ENCODE measurements around the gene POLR3H.
A peak's percentile ranks its signal among the peaks of the same experiment; 100 is the strongest.

POLR3H gene

GRCh38 chr22:41517172-41518047 lies 26.9 kb downstream of the POLR3H start (continued):
- no peak for TF ChIP-seq ZNF148 (tag by site-specific recombination; IDR thresholded peaks at IDR 0.05; ENCODE audit: borderline replicate concordance)

- Histone ChIP-seq H3K4me1 (ENCODE audit: control insufficient read depth, insufficient read depth, low read length) (peaks cover 12% of the 10 kb centered on the region), H3K9me3 (ENCODE audit: control insufficient read depth, insufficient read depth, low read depth, low read length) (no peaks in the 10 kb centered on the region), H3K36me3 (ENCODE audit: control insufficient read depth in 2 of 2, insufficient read depth in 1 of 2, low read length in 2 of 2) (peaks cover 3 to 78% of the 10 kb centered on the region in 2 experiments; a peak in 2 of 3 replicates), H3K27ac (ENCODE audit: extremely low read depth, low read depth, low read length) (no peak overlapping the region), H3K4me3 (ENCODE audit: low read depth, low read length) (no peak overlapping the region)
- ChIA-PET CTCF (interaction anchor here (0.6 to 9.5 kb wide), 15 partner anchors 9 to 272 kb away, joined by 3 to 301 read pairs (median 15); partner anchors contain the start of genes ACO2, PHF5A and TOB2), POLR2A (interaction anchor here (1.4 to 2.5 kb wide), 4 partner anchors 48 to 73 kb away, joined by 5 to 24 read pairs (median 10); partner anchors contain the start of genes ACO2, PHF5A, PMM1 and TOB2)
- no peak for TF ChIP-seq ZBTB8A (tag by site-specific recombination; IDR thresholded peaks at IDR 0.05)
- TF ChIP-seq ZNF223 (tag by site-specific recombination; IDR thresholded peaks at IDR 0.05): no peak
- no peak for TF ChIP-seq ZNF777 (tag by site-specific recombination; IDR thresholded peaks at IDR 0.05; ENCODE audit: borderline replicate concordance)
- TF ChIP-seq SCRT2 (tag by site-specific recombination; IDR thresholded peaks at IDR 0.05): no peak
- TF ChIP-seq ZNF280D (tag by site-specific recombination; IDR thresholded peaks at IDR 0.05): no peak
- no peak for TF ChIP-seq ZNF148 (tag by site-specific recombination; IDR thresholded peaks at IDR 0.05; ENCODE audit: borderline replicate concordance)
- no peak for TF ChIP-seq ZBTB17 (tag by site-specific recombination; IDR thresholded peaks at IDR 0.05)
- TF ChIP-seq ZNF76 (tag by site-specific recombination; IDR thresholded peaks at IDR 0.05; ENCODE audit: borderline replicate concordance, low read depth): no peak
- TF ChIP-seq REPIN1 (tag by site-specific recombination; IDR thresholded peaks at IDR 0.05; ENCODE audit: low read depth): no peak
- TF ChIP-seq ZNF16 (tag by site-specific recombination; IDR thresholded peaks at IDR 0.05; ENCODE audit: low read depth): no peak
Observed at GRCh38 chr22:41516462-41516861, 27.8 kb downstream of the POLR3H start.

- ChIA-PET CTCF (interaction anchor here (0.8 to 9.5 kb wide), 4 partner anchors 13 to 112 kb away, joined by 4 to 301 read pairs (median 7); no protein-coding TSS in a partner anchor), POLR2A (interaction anchor here (0.5 to 4.0 kb wide), 4 partner anchors 23 to 68 kb away, joined by 5 to 13 read pairs (median 10); partner anchors contain the start of genes ACO2, PHF5A and TOB2)
- Histone ChIP-seq H3K4me1 (ENCODE audit: control insufficient read depth, insufficient read depth, low read length) (peaks cover 12% of the 10 kb centered on the region), H3K36me3 (ENCODE audit: control insufficient read depth in 2 of 2, insufficient read depth in 1 of 2, low read length in 2 of 2) (peaks cover 0 to 76% of the 10 kb centered on the region in 2 experiments; a peak in 2 of 3 replicates), H3K9me3 (ENCODE audit: control insufficient read depth, insufficient read depth, low read depth, low read length) (no peaks in the 10 kb centered on the region), H3K4me3 (ENCODE audit: low read depth, low read length) (no peak overlapping the region), H3K27ac (ENCODE audit: extremely low read depth, low read depth, low read length) (peak overlapping the region; percentile 18; the same call in 1 of the 2 replicates)
- TF ChIP-seq ZBTB10 (tag by site-specific recombination; IDR thresholded peaks at IDR 0.05) (no peak), ZNF530 (tag by site-specific recombination; IDR thresholded peaks at IDR 0.05; ENCODE audit: low read depth) (no peak), ZNF174 (tag by site-specific recombination; IDR thresholded peaks at IDR 0.05) (no peak), PRDM10 (tag by site-specific recombination; IDR thresholded peaks at IDR 0.05) (no peak), BCL11B (tag by site-specific recombination; IDR thresholded peaks at IDR 0.05; ENCODE audit: low read depth) (no peak)
Observed at GRCh38 chr22:41513391-41513790, 30.9 kb downstream of the POLR3H start.
